ENCODE data around the gene TNIK.
"Not testable (repeated sequence)": the region's sequence is repeated elsewhere in the genome, so short reads cannot be mapped to it uniquely, and the experiment has no call there.

The TNIK gene

DNA sequence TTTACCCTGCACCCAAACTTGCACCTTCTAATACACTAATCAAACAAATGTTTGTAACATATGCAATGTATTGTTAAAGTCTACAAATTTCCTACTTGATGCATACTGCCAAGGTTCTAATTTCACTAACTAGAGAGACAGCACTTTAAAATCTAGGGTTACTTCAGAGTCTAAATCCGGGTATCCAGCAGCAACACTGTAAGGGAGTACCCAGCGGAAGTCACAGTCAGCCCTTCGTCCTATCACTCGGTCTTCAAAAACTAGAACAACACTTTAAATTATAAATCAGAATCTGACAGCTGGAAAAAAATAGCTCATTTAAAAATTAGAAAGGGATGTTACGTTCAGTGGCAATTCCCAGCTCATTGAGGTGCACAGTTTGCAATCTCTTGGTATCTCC is 8.3 kb downstream of the TNIK start:
- H3K9me3 ChIP-seq (ENCODE audit: control insufficient read depth, low read length) = no peaks in the 10 kb centered on the region
- H3K36me3 ChIP-seq (ENCODE audit: control insufficient read depth, insufficient read depth, low read length) = no peaks in the 10 kb centered on the region
- no peaks in the 10 kb centered on the region for H3K27me3 ChIP-seq (replicated peaks; ENCODE audit: control insufficient read depth, insufficient read depth, low read length, poor library complexity, severe bottlenecking)
- H3K4me3 ChIP-seq (ENCODE audit: insufficient read depth, low read depth, low read length, poor library complexity, severe bottlenecking) = no peak overlapping the region
- DNase-seq = no peak
- no peak overlapping the region for H3K27ac ChIP-seq (ENCODE audit: insufficient read depth, low read length, poor library complexity, severe bottlenecking)
- H3K4me1 ChIP-seq (ENCODE audit: control insufficient read depth, insufficient read depth, low read length, poor library complexity, severe bottlenecking) = peaks cover 27% of the 10 kb centered on the region

- H3K27me3 ChIP-seq (replicated peaks; ENCODE audit: control insufficient read depth, insufficient read depth, low read length, poor library complexity, severe bottlenecking); H3K4me3 ChIP-seq (ENCODE audit: insufficient read depth, low read depth, low read length, poor library complexity, severe bottlenecking); DNase-seq; H3K27ac ChIP-seq (ENCODE audit: insufficient read depth, low read length, poor library complexity, severe bottlenecking); H3K9me3 ChIP-seq (ENCODE audit: control insufficient read depth, low read length); H3K36me3 ChIP-seq (ENCODE audit: control insufficient read depth, insufficient read depth, low read length): not testable (repeated sequence)
- H3K4me1 ChIP-seq (ENCODE audit: control insufficient read depth, insufficient read depth, low read length, poor library complexity, severe bottlenecking) = peaks cover 12% of the 10 kb centered on the region
Measured at GRCh38 chr3:171447579-171447891, 12.7 kb downstream of the TNIK start.

- no peaks in the 10 kb centered on the region for H3K9me3 ChIP-seq (ENCODE audit: control insufficient read depth, low read length)
- H3K4me1 ChIP-seq (ENCODE audit: control insufficient read depth, insufficient read depth, low read length, poor library complexity, severe bottlenecking) = peaks cover 12% of the 10 kb centered on the region
- no peaks in the 10 kb centered on the region for H3K27me3 ChIP-seq (replicated peaks; ENCODE audit: control insufficient read depth, insufficient read depth, low read length, poor library complexity, severe bottlenecking)
- no peak overlapping the region for H3K4me3 ChIP-seq (ENCODE audit: insufficient read depth, low read depth, low read length, poor library complexity, severe bottlenecking)
- no peak for DNase-seq
- H3K27ac ChIP-seq (ENCODE audit: insufficient read depth, low read length, poor library complexity, severe bottlenecking) = no peak overlapping the region
- no peaks in the 10 kb centered on the region for H3K36me3 ChIP-seq (ENCODE audit: control insufficient read depth, insufficient read depth, low read length)
Measured at GRCh38 chr3:171446801-171447578, 13.2 kb downstream of the TNIK start.

GRCh38 chr3:171446301-171446700 is 13.9 kb downstream of the TNIK start:
- peaks cover 12% of the 10 kb centered on the region for H3K4me1 ChIP-seq (ENCODE audit: control insufficient read depth, insufficient read depth, low read length, poor library complexity, severe bottlenecking)
- DNase-seq = no peak

GRCh38 chr3:171445620-171446204 is 14.5 kb downstream of the TNIK start:
- no peak for DNase-seq
- H3K4me3 ChIP-seq (ENCODE audit: insufficient read depth, low read depth, low read length, poor library complexity, severe bottlenecking) = no peak overlapping the region
- no peaks in the 10 kb centered on the region for H3K27me3 ChIP-seq (replicated peaks; ENCODE audit: control insufficient read depth, insufficient read depth, low read length, poor library complexity, severe bottlenecking)
- H3K9me3 ChIP-seq (ENCODE audit: control insufficient read depth, low read length) = no peaks in the 10 kb centered on the region
- no peaks in the 10 kb centered on the region for H3K36me3 ChIP-seq (ENCODE audit: control insufficient read depth, insufficient read depth, low read length)
- H3K4me1 ChIP-seq (ENCODE audit: control insufficient read depth, insufficient read depth, low read length, poor library complexity, severe bottlenecking) = peaks cover 16% of the 10 kb centered on the region
- H3K27ac ChIP-seq (ENCODE audit: insufficient read depth, low read length, poor library complexity, severe bottlenecking) = no peak overlapping the region

More at GRCh38 chr3:171446301-171446700, 13.9 kb downstream of the TNIK start:
- Histone ChIP-seq H3K36me3 (ENCODE audit: control insufficient read depth, insufficient read depth, low read length) (no peaks in the 10 kb centered on the region), H3K27me3 (replicated peaks; ENCODE audit: control insufficient read depth, insufficient read depth, low read length, poor library complexity, severe bottlenecking) (no peaks in the 10 kb centered on the region), H3K27ac (ENCODE audit: insufficient read depth, low read length, poor library complexity, severe bottlenecking) (no peak overlapping the region), H3K9me3 (ENCODE audit: control insufficient read depth, low read length) (no peaks in the 10 kb centered on the region), H3K4me3 (ENCODE audit: insufficient read depth, low read depth, low read length, poor library complexity, severe bottlenecking) (no peak overlapping the region)

GRCh38 chr3:171444001-171444690 is 16.1 kb downstream of the TNIK start:
- no peaks in the 10 kb centered on the region for H3K36me3 ChIP-seq (ENCODE audit: control insufficient read depth, insufficient read depth, low read length)
- no peaks in the 10 kb centered on the region for H3K9me3 ChIP-seq (ENCODE audit: control insufficient read depth, low read length)
- H3K27ac ChIP-seq (ENCODE audit: insufficient read depth, low read length, poor library complexity, severe bottlenecking) = no peak overlapping the region
- peaks cover 18% of the 10 kb centered on the region for H3K4me1 ChIP-seq (ENCODE audit: control insufficient read depth, insufficient read depth, low read length, poor library complexity, severe bottlenecking)
- H3K27me3 ChIP-seq (replicated peaks; ENCODE audit: control insufficient read depth, insufficient read depth, low read length, poor library complexity, severe bottlenecking) = no peaks in the 10 kb centered on the region
- H3K4me3 ChIP-seq (ENCODE audit: insufficient read depth, low read depth, low read length, poor library complexity, severe bottlenecking) = no peak overlapping the region
- DNase-seq = no peak

- Histone ChIP-seq H3K4me3 (ENCODE audit: insufficient read depth, low read depth, low read length, poor library complexity, severe bottlenecking) (no peak overlapping the region), H3K4me1 (ENCODE audit: control insufficient read depth, insufficient read depth, low read length, poor library complexity, severe bottlenecking) (peaks cover 17% of the 10 kb centered on the region), H3K27ac (ENCODE audit: insufficient read depth, low read length, poor library complexity, severe bottlenecking) (no peak overlapping the region), H3K9me3 (ENCODE audit: control insufficient read depth, low read length) (no peaks in the 10 kb centered on the region), H3K36me3 (ENCODE audit: control insufficient read depth, insufficient read depth, low read length) (no peaks in the 10 kb centered on the region), H3K27me3 (replicated peaks; ENCODE audit: control insufficient read depth, insufficient read depth, low read length, poor library complexity, severe bottlenecking) (no peaks in the 10 kb centered on the region)
- no peak for DNase-seq
Measured at GRCh38 chr3:171443211-171443957, 16.8 kb downstream of the TNIK start.

- H3K4me1 ChIP-seq (ENCODE audit: control insufficient read depth, insufficient read depth, low read length, poor library complexity, severe bottlenecking) = peaks cover 19% of the 10 kb centered on the region
- DNase-seq = no peak
- no peaks in the 10 kb centered on the region for H3K27me3 ChIP-seq (replicated peaks; ENCODE audit: control insufficient read depth, insufficient read depth, low read length, poor library complexity, severe bottlenecking)
- no peaks in the 10 kb centered on the region for H3K36me3 ChIP-seq (ENCODE audit: control insufficient read depth, insufficient read depth, low read length)
- H3K4me3 ChIP-seq (ENCODE audit: insufficient read depth, low read depth, low read length, poor library complexity, severe bottlenecking) = no peak overlapping the region
- no peak overlapping the region for H3K27ac ChIP-seq (ENCODE audit: insufficient read depth, low read length, poor library complexity, severe bottlenecking)
- H3K9me3 ChIP-seq (ENCODE audit: control insufficient read depth, low read length) = no peaks in the 10 kb centered on the region
Measured at GRCh38 chr3:171442184-171442583, 18.0 kb downstream of the TNIK start.

- Histone ChIP-seq H3K4me1 (ENCODE audit: control insufficient read depth, insufficient read depth, low read length, poor library complexity, severe bottlenecking) (peaks cover 17% of the 10 kb centered on the region), H3K9me3 (ENCODE audit: control insufficient read depth, low read length) (no peaks in the 10 kb centered on the region), H3K27ac (ENCODE audit: insufficient read depth, low read length, poor library complexity, severe bottlenecking) (no peak overlapping the region)
Measured at GRCh38 chr3:171441381-171441780, 18.8 kb downstream of the TNIK start.

More at GRCh38 chr3:171441381-171441780, 18.8 kb downstream of the TNIK start:
- DNase-seq = no peak
- no peaks in the 10 kb centered on the region for H3K27me3 ChIP-seq (replicated peaks; ENCODE audit: control insufficient read depth, insufficient read depth, low read length, poor library complexity, severe bottlenecking)
- no peaks in the 10 kb centered on the region for H3K36me3 ChIP-seq (ENCODE audit: control insufficient read depth, insufficient read depth, low read length)
- H3K4me3 ChIP-seq (ENCODE audit: insufficient read depth, low read depth, low read length, poor library complexity, severe bottlenecking) = no peak overlapping the region

Data from effector memory CD4-positive, alpha-beta T cell (primary cell).